Left ventricle myocardium inferior (tissue), 1 donor: Measurements from ENCODE around the gene ATRN. TPM values are rescaled to one million over a fixed set of nuclear protein-coding genes. Genes with fewer than 3 reads are reported as not detected.
"Not testable (repeated sequence)": the region's sequence is repeated elsewhere in the genome, so short reads cannot be mapped to it uniquely, and the experiment has no call there.

Experiments used
- DNase-seq: peaks from one replicate; pipeline ENCODE4 v3.0.0-alpha.2; 2020
- H3K27ac ChIP-seq: fragments of 200-600 bp; replicated peaks from 2 replicates; pipeline ENCODE4 v1.8.0; 2021
- H3K27me3 ChIP-seq: fragments of 200-600 bp; 2 replicates; pipeline ENCODE4 v1.8.0; 2021; ENCODE audit warnings: low read depth
- H3K36me3 ChIP-seq: fragments of 200-600 bp; 2 replicates; pipeline ENCODE4 v1.8.0; 2021
- H3K4me1 ChIP-seq: fragments of 200-600 bp; 2 replicates; pipeline ENCODE4 v1.8.0; 2021
- H3K4me3 ChIP-seq: fragments of 200-600 bp; 2 replicates; pipeline ENCODE4 v1.8.0; 2021; ENCODE audit warnings: mild to moderate bottlenecking, moderate library complexity
- H3K9me3 ChIP-seq: fragments of 200-600 bp; replicated peaks from 2 replicates; pipeline ENCODE4 v1.8.0; 2021
- intact Hi-C: fragments of 100-400 bp; cut with micrococcal nuclease; formaldehyde crosslinking; loops from one replicate; pipeline ENCODE4 v1.11.0; 2022
- total RNA-seq: library from RNA; stranded (reverse); fragmentation: NEBNext Ultra II Directional; extraction: Animal tissue kit (Norgen Biotek cat#: 25700); gene quantifications from one replicate; pipeline ENCODE4 v1.2.1, GENCODE V29; 2021
- TF ChIP-seq, protein P1 (sequence below): fragments of 200-600 bp; IDR thresholded peaks from 2 replicates; pipeline ENCODE4 v1.8.0; 2021; ENCODE audit warnings: antibody characterized with exemption, mild to moderate bottlenecking, borderline replicate concordance
- donor health status: DM: no; HTN: yes; CAD: no; lungs with severe emphysema.

ATRN gene
- total RNA-seq, 1 donor from 2014 or later, result 32.4 TPM

- H3K27ac ChIP-seq, result no peak overlapping the region
- no peak for DNase-seq
Measured at GRCh38 chr20:3509064-3509463, 38.2 kb downstream of the ATRN start.

DNA sequence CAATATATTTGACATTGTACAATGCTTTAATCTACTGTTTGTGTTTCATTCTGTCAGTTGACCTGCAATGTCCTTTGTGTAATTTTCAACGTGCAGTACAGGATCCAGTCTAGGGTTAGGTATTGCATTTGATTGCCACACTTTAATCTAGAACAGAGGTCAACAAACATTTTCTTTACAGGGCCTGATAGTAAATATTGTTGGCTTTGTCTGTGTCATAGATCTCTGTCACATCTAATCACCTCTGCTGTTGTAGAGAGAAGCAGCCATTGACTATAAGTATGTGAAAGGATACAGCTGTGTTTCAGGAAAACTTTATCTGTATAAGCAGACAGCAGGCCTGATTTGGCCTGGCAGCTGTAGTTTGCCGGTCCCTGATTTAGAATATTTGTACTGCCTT is 39.3 kb downstream of the ATRN start:
- no peaks in the 10 kb centered on the region for H3K9me3 ChIP-seq
- no peaks in the 10 kb centered on the region for H3K36me3 ChIP-seq
- no peaks in the 10 kb centered on the region for H3K27me3 ChIP-seq
- intact Hi-C loops, result no loop called here
- H3K4me3 ChIP-seq, result no peak overlapping the region
- H3K4me1 ChIP-seq, result peaks cover 17% of the 10 kb centered on the region
- no peak for DNase-seq
- peak overlapping the region; percentile 4 for H3K27ac ChIP-seq
- TF ChIP-seq, protein P1, sequence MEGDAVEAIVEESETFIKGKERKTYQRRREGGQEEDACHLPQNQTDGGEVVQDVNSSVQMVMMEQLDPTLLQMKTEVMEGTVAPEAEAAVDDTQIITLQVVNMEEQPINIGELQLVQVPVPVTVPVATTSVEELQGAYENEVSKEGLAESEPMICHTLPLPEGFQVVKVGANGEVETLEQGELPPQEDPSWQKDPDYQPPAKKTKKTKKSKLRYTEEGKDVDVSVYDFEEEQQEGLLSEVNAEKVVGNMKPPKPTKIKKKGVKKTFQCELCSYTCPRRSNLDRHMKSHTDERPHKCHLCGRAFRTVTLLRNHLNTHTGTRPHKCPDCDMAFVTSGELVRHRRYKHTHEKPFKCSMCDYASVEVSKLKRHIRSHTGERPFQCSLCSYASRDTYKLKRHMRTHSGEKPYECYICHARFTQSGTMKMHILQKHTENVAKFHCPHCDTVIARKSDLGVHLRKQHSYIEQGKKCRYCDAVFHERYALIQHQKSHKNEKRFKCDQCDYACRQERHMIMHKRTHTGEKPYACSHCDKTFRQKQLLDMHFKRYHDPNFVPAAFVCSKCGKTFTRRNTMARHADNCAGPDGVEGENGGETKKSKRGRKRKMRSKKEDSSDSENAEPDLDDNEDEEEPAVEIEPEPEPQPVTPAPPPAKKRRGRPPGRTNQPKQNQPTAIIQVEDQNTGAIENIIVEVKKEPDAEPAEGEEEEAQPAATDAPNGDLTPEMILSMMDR, result no peak

More at GRCh38 chr20:3509064-3509463, 38.2 kb downstream of the ATRN start:
- Histone ChIP-seq H3K9me3 (no peaks in the 10 kb centered on the region), H3K27me3 (no peaks in the 10 kb centered on the region), H3K36me3 (no peaks in the 10 kb centered on the region), H3K4me3 (no peak overlapping the region), H3K4me1 (peaks cover 17% of the 10 kb centered on the region)
- TF ChIP-seq, protein P1, result no peak
- intact Hi-C loops, result no loop called here

GRCh38 chr20:3512239-3512638 is 41.4 kb downstream of the ATRN start:
- H3K9me3 ChIP-seq, H3K36me3 ChIP-seq, DNase-seq, intact Hi-C loops, H3K27ac ChIP-seq, H3K27me3 ChIP-seq, H3K4me3 ChIP-seq: not testable (repeated sequence)
- H3K4me1 ChIP-seq, result peaks cover 15% of the 10 kb centered on the region

- no peak for DNase-seq
- Histone ChIP-seq H3K9me3 (no peaks in the 10 kb centered on the region), H3K36me3 (no peaks in the 10 kb centered on the region), H3K4me3 (no peak overlapping the region), H3K27ac (no peak overlapping the region), H3K4me1 (peaks cover 9% of the 10 kb centered on the region), H3K27me3 (no peaks in the 10 kb centered on the region)
- intact Hi-C loops, result no loop called here
- TF ChIP-seq, protein P1, result no peak
Measured at GRCh38 chr20:3514012-3514642, 43.3 kb downstream of the ATRN start.

- no peak for DNase-seq
- Histone ChIP-seq H3K36me3 (no peaks in the 10 kb centered on the region), H3K9me3 (no peaks in the 10 kb centered on the region), H3K27ac (no peak overlapping the region), H3K4me1 (peaks cover under 1% of the 10 kb centered on the region), H3K4me3 (no peak overlapping the region), H3K27me3 (no peaks in the 10 kb centered on the region)
- intact Hi-C loops, result no loop called here
- TF ChIP-seq, protein P1, result no peak
Measured at GRCh38 chr20:3515379-3516170, 44.8 kb downstream of the ATRN start.
